ENCODE results near the gene COA8. TPM values are rescaled to one million over a fixed set of nuclear protein-coding genes. Genes with fewer than 3 reads are reported as not detected.

Gene COA8
- total and polyA plus RNA-seq, 2 donors (not counting 1 experiment from before 2014, with no cell fraction given), result 25.5 to 26.4 TPM

DNA sequence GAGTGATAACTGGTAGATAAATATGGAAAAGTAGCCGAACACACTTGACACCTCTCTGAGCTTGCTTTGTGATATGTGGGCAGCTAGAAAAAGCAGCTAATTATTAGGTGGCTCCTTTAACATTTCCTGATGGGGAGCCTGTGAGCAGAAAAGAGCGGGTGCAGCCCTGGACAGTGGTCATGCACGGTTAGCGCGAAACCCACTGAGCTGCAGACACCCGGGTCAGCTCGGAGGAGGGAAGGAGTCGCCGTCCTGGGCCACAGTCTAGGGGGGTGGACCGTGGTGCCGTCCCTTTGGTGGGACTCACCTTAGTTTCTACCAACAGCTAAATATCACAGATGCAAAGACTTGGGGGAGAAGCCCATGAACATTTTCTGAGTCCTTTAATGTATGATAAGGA is 6.6 kb downstream of the COA8 start:
- H3K27me3 ChIP-seq (ENCODE audit: control insufficient read depth, insufficient read depth, low read length), result no peaks in the 10 kb centered on the region
- H3K4me1 ChIP-seq (ENCODE audit: control insufficient read depth, extremely low read depth, insufficient read depth, low read length), result no peaks in the 10 kb centered on the region
- peaks cover 51% of the 10 kb centered on the region for H3K79me2 ChIP-seq (ENCODE audit: control insufficient read depth, insufficient read depth, low read length)
- H3K9ac ChIP-seq (ENCODE audit: insufficient read depth, low read length), result no peak overlapping the region
- H2AFZ ChIP-seq (ENCODE audit: low read length), result no peak overlapping the region
- H3K9me3 ChIP-seq (ENCODE audit: control insufficient read depth, insufficient read depth, low read depth, low read length), result no peaks in the 10 kb centered on the region
- H3K27ac ChIP-seq (ENCODE audit: insufficient read depth, low read length), result no peak overlapping the region
- H4K20me1 ChIP-seq (ENCODE audit: control insufficient read depth, extremely low read depth, insufficient read depth, low read length), result no peaks in the 10 kb centered on the region
- no peak for DNase-seq (ENCODE audit: low read depth in 2 of 2)
- H3K4me2 ChIP-seq (ENCODE audit: extremely low read depth, insufficient read depth, low read length), result no peak overlapping the region
- no peaks in the 10 kb centered on the region for H3K36me3 ChIP-seq (ENCODE audit: control insufficient read depth, insufficient read depth, low read length)
- no peak for TF ChIP-seq EZH2 (IDR thresholded peaks at IDR 0.05; ENCODE audit: low read length, missing control alignments)
- TF ChIP-seq, protein P1, sequence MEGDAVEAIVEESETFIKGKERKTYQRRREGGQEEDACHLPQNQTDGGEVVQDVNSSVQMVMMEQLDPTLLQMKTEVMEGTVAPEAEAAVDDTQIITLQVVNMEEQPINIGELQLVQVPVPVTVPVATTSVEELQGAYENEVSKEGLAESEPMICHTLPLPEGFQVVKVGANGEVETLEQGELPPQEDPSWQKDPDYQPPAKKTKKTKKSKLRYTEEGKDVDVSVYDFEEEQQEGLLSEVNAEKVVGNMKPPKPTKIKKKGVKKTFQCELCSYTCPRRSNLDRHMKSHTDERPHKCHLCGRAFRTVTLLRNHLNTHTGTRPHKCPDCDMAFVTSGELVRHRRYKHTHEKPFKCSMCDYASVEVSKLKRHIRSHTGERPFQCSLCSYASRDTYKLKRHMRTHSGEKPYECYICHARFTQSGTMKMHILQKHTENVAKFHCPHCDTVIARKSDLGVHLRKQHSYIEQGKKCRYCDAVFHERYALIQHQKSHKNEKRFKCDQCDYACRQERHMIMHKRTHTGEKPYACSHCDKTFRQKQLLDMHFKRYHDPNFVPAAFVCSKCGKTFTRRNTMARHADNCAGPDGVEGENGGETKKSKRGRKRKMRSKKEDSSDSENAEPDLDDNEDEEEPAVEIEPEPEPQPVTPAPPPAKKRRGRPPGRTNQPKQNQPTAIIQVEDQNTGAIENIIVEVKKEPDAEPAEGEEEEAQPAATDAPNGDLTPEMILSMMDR (conservative IDR thresholded peaks at IDR 0.05 in 1 of 2, IDR thresholded peaks at IDR 0.05 in 1 of 2; ENCODE audit: low read depth in 1 of 2, low read length in 2 of 2), result no peak
- H3K4me3 ChIP-seq (replicated peaks in 1 of 4; ENCODE audit: control extremely low read depth in 1 of 4, insufficient read depth in 1 of 4, low read depth in 3 of 4, low read length in 4 of 4), result no peak overlapping the region

DNA sequence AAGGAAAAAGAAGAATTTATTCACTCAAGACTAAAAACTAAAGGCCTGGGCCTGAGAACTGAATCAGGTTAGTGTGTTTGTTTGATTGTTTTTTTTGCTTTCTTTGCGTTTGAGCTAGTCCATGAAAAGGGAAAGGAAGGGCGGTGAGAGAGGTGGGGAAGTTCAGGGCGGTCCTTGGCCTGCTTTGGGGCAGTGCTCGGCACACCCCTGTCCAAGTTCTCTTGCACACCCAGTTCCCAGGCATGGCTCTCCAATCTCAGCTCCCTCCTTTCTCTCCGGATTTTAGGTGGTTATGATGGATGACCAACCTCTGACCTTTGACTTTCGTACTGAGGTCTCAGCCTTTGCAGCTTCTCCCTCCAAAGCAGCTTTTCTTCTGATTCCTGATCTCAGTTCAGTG is 11.3 kb downstream of the COA8 start:
- peaks cover 13% of the 10 kb centered on the region for H3K4me1 ChIP-seq (ENCODE audit: control insufficient read depth, extremely low read depth, insufficient read depth, low read length)
- peaks cover 5% of the 10 kb centered on the region for H3K36me3 ChIP-seq (ENCODE audit: control insufficient read depth, insufficient read depth, low read length)
- TF ChIP-seq, protein P1 (conservative IDR thresholded peaks at IDR 0.05 in 1 of 2, IDR thresholded peaks at IDR 0.05 in 1 of 2; ENCODE audit: low read depth in 1 of 2, low read length in 2 of 2), result no peak
- TF ChIP-seq EZH2 (IDR thresholded peaks at IDR 0.05; ENCODE audit: low read length, missing control alignments), result no peak
- H3K9me3 ChIP-seq (ENCODE audit: control insufficient read depth, insufficient read depth, low read depth, low read length), result no peaks in the 10 kb centered on the region
- DNase-seq (ENCODE audit: low read depth in 2 of 2), result no peak
- no peak overlapping the region for H2AFZ ChIP-seq (ENCODE audit: low read length)
- H3K4me3 ChIP-seq (replicated peaks in 1 of 4; ENCODE audit: control extremely low read depth in 1 of 4, insufficient read depth in 1 of 4, low read depth in 3 of 4, low read length in 4 of 4), result no peak overlapping the region
- H3K9ac ChIP-seq (ENCODE audit: insufficient read depth, low read length), result no peak overlapping the region
- no peak overlapping the region for H3K27ac ChIP-seq (ENCODE audit: insufficient read depth, low read length)
- H3K4me2 ChIP-seq (ENCODE audit: extremely low read depth, insufficient read depth, low read length), result no peak overlapping the region
- H4K20me1 ChIP-seq (ENCODE audit: control insufficient read depth, extremely low read depth, insufficient read depth, low read length), result no peaks in the 10 kb centered on the region
- no peaks in the 10 kb centered on the region for H3K27me3 ChIP-seq (ENCODE audit: control insufficient read depth, insufficient read depth, low read length)
- peaks cover 22% of the 10 kb centered on the region for H3K79me2 ChIP-seq (ENCODE audit: control insufficient read depth, insufficient read depth, low read length)

DNA sequence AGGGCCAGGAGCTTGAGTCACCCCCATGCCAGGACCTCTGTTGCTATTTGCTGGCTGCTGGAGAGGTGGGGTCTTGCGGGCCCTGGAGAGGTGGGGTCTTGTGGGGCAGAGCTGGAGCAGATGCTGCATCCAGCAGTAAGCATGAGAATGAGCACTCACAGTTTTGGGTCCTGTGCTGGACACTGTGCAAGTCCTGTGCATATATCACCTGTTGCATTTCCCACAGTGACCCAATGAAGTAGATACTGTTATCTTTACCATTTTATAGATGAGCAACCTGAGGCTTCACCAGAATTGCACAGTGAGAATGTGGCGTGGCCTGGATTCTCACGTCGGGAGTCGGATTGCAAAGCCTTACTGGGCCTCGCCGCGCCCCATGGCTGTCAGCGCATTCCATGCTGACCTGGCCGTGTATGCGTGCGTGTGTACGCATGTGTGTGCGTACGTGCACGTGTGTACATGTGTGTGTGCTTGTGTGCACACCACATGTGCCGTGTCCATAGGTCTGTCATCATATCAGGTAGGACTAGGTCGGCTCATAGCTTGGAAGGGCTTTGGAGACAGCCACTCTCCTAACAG is 12.0 kb downstream of the COA8 start:
- Histone ChIP-seq H3K4me3 (replicated peaks in 1 of 4; ENCODE audit: control extremely low read depth in 1 of 4, insufficient read depth in 1 of 4, low read depth in 3 of 4, low read length in 4 of 4) (no peak overlapping the region), H3K9me3 (ENCODE audit: control insufficient read depth, insufficient read depth, low read depth, low read length) (no peaks in the 10 kb centered on the region), H3K4me2 (ENCODE audit: extremely low read depth, insufficient read depth, low read length) (no peak overlapping the region), H2AFZ (ENCODE audit: low read length) (no peak overlapping the region), H3K27me3 (ENCODE audit: control insufficient read depth, insufficient read depth, low read length) (no peaks in the 10 kb centered on the region), H3K4me1 (ENCODE audit: control insufficient read depth, extremely low read depth, insufficient read depth, low read length) (peaks cover 13% of the 10 kb centered on the region), H3K27ac (ENCODE audit: insufficient read depth, low read length) (no peak overlapping the region), H3K79me2 (ENCODE audit: control insufficient read depth, insufficient read depth, low read length) (peaks cover 18% of the 10 kb centered on the region), H3K9ac (ENCODE audit: insufficient read depth, low read length) (no peak overlapping the region), H4K20me1 (ENCODE audit: control insufficient read depth, extremely low read depth, insufficient read depth, low read length) (no peaks in the 10 kb centered on the region), H3K36me3 (ENCODE audit: control insufficient read depth, insufficient read depth, low read length) (peaks cover 5% of the 10 kb centered on the region)
- TF ChIP-seq, protein P1 (conservative IDR thresholded peaks at IDR 0.05 in 1 of 2, IDR thresholded peaks at IDR 0.05 in 1 of 2; ENCODE audit: low read depth in 1 of 2, low read length in 2 of 2), result no peak
- TF ChIP-seq EZH2 (IDR thresholded peaks at IDR 0.05; ENCODE audit: low read length, missing control alignments), result no peak
- DNase-seq (ENCODE audit: low read depth in 2 of 2), result no peak

Data from fibroblast of lung (primary cell).